ENCODE results near the gene TIMM22.

Gene TIMM22

DNA sequence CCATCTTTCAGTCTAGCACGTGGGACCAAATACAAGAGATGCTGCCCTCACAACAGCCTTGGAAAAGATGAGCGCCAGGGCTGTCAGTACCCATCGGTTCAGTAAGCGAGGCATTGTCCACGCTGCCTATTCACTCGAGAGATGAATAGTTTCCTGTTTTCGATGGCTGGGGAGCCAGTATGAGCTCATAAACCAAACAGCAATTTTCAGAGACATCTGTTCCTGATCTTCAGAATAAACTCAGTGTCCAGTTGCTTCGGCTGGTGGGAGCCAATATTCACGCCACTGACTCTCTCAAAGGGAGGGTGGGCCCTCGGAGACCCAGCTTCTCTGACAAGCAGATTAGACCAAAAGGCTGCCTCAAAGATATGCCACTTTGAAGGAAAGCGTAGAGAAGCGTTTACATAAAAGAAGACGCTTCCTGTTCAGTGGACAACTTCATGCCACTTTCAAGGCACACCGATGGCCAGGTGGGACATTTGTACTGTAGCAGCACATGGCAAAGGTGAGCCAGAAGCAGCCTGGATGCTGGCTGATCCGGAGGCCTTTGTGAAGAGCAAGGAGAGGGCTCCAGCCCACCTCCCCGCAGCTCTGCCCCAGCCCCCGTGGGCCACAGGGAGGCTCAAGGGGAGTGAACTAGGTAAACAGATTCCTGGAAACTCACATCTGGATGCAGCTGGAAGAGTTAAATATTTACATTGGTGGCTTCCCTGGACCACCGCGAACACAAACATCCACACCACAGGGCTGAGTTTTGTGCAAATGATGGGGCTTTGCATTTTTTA is 6.0 kb downstream of the TIMM22 start:
- no peak for DNase-seq

DNA sequence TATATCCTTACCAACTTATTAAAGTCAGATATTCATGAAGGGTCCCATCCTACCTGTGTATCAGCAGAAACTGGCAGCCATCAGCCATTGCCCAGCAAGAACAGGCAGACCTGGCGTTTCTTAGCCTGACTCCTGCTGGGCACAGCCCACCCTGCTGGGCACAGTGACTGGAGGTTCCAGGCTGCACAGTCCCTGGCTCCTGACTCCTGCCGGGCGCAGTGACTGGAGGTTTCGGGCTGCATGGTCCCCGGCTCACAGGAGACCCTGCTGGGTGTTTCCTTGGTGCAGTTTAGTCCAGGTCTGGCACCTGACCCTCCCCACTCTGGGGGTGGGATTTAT is 6.7 kb downstream of the TIMM22 start:
- DNase-seq = no peak

DNA sequence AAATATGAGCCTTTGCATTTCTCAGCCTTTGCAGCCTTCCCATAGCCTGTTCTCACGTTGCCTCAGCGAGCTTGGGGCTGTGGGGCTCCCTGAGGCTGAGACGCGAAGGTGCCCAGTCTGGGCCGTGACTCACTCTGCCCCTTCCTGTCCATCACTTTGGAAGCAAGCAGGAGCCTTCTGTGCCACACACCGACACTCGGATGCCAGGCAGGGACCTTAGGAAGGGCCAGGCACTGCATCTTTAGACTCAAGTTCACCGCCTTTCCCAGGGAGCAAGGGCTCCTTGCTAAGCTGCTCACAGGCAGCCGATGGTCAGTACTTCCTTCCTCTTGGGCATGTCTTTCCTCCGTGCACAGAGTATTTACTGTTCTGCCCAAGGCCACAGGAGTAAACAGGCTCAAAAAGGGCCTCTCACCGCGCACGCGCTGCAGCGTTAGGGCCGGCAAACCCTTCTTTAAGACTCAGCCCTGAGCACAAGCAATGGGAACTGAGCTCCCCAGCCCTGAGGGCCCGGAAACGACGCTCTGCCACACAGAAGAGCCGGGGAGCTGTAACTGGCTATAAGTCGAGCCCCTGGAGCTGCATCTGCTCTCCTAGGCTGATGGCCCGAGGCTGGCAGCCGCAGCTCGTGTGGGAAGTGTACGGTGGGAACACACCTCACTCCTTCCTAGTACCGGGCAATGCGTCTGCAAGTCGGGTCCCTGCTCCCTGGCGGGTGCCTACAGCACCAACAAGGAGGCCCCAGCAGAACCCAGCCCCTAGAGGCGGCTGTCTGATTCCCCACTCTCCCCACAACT is 7.2 kb downstream of the TIMM22 start:
- DNase-seq = no peak

DNA sequence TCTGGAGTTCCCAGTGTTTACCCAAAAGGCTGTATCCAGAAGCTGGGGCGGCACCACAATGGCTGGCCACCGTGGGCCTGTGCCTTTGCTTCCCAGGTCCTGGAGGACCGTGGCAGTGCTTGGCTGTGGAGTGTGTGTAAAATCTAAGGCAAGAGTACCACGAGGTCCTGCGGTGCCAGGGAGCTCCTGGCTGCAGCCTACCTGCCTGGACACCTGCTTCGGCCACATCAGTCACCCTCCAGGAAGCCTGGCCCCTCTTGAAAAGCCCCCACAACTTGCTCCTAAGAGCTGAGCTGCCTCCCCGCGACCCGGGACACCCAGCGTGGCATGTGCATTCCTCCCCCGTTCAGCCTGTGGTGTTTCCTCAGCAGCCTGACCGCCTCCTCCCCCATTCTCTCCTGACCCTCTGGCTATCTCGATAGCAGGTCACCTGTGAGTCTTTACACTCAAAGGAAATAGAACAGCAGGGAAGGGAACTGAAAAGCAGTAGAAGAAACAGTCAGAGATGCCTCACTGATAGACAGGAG is 7.9 kb downstream of the TIMM22 start:
- no peak for DNase-seq

- DNase-seq = peak in 1 of 2 experiments; percentile 4
These were observed 8.5 kb downstream of the TIMM22 start for GRCh38 chr17:1005361-1005946.

- DNase-seq = no peak
These were observed 9.1 kb downstream of the TIMM22 start for GRCh38 chr17:1006054-1006453.

- DNase-seq = no peak
These were observed 10.5 kb downstream of the TIMM22 start for GRCh38 chr17:1007310-1008007.

DNA sequence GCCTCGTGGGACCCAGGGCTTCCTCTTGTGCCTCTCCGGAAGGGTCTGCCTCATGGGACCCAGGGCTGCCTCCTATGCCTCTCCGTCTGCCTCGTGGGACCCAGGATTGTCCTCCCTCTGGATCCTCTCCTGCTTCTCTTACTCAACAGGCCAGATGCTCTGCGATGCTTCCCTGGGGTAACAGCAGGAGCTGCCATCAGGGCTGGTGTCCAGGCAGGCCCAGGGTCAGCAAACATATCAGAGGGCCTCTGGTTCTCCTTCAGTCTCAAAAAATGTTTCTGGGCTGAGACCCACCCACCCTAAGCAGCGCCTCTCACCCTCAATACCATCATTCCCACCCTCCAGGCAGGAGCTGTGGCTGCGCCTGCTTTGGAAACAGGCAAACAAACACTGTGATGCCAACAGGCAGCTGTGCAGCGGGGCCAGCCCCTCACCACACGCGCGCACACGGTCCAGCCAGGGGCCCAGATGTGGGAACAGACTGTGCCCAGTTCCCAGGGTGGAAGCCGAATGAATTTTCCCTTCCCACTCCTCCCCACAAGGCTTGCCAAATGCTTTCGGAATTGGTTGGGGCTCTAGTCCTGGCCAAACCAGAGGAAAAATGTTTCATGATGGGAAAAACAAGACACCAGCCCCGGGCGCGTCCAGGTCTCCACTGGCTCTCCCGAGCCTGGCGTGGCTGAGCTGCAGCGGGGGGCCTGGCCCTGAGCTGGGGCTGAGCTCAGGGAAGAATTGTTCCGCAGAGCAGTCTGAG is 11.3 kb downstream of the TIMM22 start:
- DNase-seq = no peak

DNA sequence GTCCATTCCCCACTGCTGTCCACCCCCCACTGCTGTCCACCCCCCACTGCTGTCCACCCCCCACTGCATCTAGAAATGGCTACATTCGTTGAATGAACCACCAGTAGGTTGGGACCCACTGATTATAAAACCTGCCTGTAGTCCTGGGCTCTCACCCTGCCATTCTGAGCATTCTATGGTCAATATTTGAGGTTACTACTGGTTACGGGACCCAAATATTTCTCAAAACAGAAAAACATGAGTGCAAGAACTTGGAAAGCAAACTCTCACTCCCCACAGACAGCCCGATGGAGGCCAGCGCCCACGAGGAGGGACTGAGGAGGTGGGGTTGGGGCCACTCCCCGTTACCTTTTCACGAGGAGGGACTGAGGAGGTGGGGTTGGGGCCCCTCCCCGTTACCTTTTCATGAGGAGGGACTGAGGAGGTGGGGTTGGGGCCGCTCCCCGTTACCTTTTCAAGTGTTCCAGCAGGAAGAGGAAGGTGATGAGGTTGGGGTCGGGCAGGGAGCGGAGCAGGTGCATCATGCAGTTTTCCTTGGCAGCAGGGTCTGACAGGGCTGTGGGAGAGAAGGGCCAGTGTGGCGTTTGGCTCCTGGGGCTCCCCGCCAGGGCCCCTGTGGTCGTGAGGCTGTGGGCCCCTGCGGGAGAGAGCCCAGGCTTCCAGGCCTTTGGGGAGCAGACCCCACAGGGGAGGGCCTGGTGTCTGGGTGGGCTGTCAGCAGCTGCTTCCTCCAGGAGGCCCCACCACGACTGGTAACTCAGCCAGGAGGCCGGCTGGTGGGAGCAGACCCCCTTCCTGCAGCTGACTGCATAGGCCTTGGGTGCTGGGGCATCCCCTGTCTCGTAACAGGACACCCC is 12.5 kb downstream of the TIMM22 start:
- DNase-seq = no peak

GRCh38 chr17:1010086-1010450 is 13.1 kb downstream of the TIMM22 start:
- DNase-seq = no peak

DNA sequence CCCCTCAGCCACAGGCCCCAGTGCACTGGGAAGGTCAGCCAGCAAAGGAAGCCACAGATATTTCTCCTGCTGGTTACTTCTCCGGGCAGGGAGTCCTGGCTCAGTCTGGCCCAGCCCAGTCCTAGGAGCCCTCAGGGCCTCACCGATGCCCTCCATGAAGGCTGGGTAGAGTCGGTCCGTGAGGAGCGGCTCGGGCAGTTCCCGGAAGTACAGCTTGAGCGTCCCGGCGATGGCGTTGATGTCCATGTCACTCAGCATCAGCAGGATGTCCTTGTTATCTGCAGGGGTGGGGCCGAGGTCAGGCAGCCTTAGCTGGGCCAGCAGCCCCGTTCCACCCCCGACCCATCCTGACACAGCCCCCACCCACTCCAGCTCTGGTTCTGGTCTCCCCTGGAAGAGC is 13.7 kb downstream of the TIMM22 start:
- no peak for DNase-seq

GRCh38 chr17:1011138-1011537 is 14.2 kb downstream of the TIMM22 start:
- DNase-seq = no peak

DNA sequence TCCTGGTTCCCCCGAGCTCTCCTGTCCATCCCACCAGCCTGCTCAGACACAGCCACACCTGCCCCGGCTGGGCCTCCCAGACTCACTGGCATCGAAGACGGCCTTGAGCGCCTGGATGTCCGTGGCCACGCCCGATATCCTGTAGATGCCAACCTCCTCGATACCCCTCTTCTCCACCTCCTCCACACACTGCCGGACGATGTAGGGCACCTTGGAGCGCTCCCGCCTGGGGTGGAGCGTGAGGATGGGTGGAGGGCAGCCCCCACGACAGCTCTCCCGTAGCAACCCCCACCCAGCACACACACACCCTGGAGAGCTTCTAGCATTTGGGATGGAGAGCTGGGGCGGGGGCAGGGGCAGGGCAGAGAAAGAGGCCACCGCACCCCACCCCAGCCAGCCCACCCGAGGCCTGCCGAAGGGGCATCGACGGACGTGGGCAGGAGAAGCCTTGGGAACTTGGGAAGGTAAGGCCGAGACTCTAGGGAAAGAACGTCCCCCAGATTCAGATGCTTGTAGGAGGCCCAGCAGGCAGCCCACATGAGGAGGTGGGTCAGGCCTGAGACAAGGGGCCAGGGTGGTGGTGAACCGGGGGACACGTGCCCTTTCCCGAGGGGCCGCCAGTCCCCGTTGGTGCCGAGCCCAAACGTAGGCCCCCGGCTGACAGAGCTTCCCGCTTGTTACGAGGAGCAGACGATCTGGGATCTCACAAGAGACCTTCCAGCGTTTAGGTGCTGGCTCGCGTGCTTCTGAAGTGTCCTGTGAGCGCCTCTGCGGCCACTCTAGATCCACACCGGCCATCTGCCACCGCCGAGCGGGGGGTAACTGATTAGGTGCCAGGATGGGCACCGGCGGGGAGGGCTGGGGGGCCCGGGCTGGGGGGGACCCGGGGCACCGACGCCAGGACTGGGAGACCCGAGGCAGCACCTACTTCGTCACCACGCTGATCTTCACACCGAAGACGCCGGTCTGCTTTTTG is 15.1 kb downstream of the TIMM22 start:
- DNase-seq = no peak

- no peak for DNase-seq
These were observed 16.1 kb downstream of the TIMM22 start for GRCh38 chr17:1012823-1013728.

DNA sequence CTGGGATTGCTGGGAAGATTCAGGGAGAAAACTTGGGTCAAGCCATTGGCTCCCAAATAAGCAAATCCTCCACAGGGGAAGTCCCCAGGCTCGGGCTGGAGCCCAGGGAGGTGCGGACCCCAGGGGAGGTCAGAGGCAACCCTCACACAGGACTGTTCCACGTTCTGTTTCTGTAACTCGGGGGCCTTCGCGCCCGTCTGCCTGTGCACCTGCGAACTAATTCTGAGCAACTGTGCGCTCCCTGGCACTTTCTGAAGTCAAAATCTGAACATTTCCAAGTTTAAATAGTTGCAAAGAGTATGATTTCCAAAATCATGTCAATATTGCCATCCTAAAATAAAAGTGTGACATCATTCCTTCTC is 16.8 kb downstream of the TIMM22 start:
- no peak for DNase-seq

- DNase-seq = no peak
These were observed 21.6 kb downstream of the TIMM22 start for GRCh38 chr17:1018547-1018946.

DNA sequence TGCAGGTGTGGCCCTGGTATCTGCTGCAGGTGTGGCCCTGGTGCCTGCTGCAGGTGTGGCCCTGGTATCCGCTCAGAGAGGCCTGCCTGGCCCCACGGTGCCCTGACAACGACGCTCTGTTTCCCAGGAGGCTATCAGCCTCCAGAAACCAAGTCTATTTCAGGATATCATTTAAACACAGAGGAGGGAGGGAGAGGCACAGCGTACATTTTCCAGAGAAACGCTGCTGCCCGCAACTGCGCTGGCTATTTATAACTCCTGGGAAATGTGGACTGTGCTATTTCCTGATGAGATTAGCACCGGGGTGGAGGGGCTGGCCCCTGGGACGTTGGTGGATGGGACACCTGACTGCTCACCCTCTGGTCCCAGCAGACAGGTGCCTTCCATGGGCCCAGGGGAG is 22.5 kb downstream of the TIMM22 start:
- no peak for DNase-seq

GRCh38 chr17:1021147-1021546 is 24.2 kb downstream of the TIMM22 start:
- no peak for DNase-seq

Data from NCI-H187 (cell line).